Mucosa of stomach (tissue), 1 donor: ENCODE results near the gene NEK7.
"Not testable (repeated sequence)": the region's sequence is repeated elsewhere in the genome, so short reads cannot be mapped to it uniquely, and the experiment has no call there.

Experiments used
- H3K27me3 ChIP-seq: one replicate; pipeline ENCODE4 v1.7.0; 2013; ENCODE audit warnings: mild to moderate bottlenecking, low read length; ENCODE audit not compliant: control insufficient read depth, insufficient read depth
- H3K36me3 ChIP-seq: one replicate; pipeline ENCODE4 v1.7.0; 2013; ENCODE audit warnings: low read length; ENCODE audit not compliant: control insufficient read depth, insufficient read depth
- H3K4me1 ChIP-seq: one replicate; pipeline ENCODE4 v1.7.0; 2013; ENCODE audit warnings: mild to moderate bottlenecking, low read length; ENCODE audit not compliant: control insufficient read depth, insufficient read depth
- H3K4me3 ChIP-seq: one replicate; pipeline ENCODE4 v1.7.0; 2013; ENCODE audit warnings: low read length
- H3K9ac ChIP-seq: one replicate; pipeline ENCODE4 v1.7.0; 2013; ENCODE audit warnings: mild to moderate bottlenecking, low read length, moderate library complexity
- H3K9me3 ChIP-seq: one replicate; pipeline ENCODE4 v1.7.0; 2013; ENCODE audit warnings: mild to moderate bottlenecking, low read length, moderate library complexity; ENCODE audit not compliant: control insufficient read depth
- donor health status: Pancreatic carcinoma.

The NEK7 gene

DNA sequence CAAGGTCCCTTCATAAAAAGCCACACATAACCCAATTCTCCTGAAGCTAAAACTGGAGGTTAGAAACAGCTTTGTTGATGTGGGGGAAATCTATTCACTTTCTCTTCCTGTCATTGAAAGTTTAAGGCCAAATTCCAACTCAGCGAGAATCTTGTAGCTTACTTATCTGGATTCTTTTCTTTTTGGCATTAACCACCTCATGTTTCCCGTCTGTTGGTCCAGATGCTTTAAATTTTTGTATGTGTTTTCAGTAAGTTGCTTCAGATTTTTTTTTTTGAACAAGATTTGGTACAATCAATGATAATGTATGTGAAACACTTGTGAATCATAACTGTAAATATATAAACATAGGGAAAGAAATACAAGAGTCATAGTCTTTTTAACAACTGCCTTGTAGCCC, 33.7 kb upstream of the NEK7 start:
- H3K9me3 ChIP-seq: no peaks in the 10 kb centered on the region
- H3K27me3 ChIP-seq: no peaks in the 10 kb centered on the region
- no peaks in the 10 kb centered on the region for H3K36me3 ChIP-seq
- no peak overlapping the region for H3K9ac ChIP-seq
- no peak overlapping the region for H3K4me3 ChIP-seq
- H3K4me1 ChIP-seq: no peaks in the 10 kb centered on the region

DNA sequence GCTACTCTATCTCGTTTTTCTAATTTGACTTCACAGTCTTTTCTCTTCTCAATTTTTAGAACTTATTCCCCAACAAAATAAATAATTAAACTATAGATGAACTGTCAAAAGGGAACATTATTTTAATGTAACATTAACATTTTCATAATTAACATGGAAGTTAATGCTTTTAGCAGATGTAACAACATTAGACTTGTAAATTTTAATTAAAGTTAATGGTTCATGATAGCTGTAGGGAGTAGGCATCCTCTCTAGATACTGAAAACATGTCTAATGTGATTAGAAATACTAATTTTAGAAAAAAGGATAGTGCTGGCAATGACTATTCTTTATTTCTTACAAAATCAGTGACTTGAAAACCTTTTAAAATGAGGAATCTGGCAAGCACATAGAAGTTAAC, 32.1 kb upstream of the NEK7 start:
- Histone ChIP-seq H3K4me1 (no peaks in the 10 kb centered on the region), H3K4me3 (no peak overlapping the region), H3K9ac (no peak overlapping the region), H3K9me3 (no peaks in the 10 kb centered on the region), H3K27me3 (no peaks in the 10 kb centered on the region), H3K36me3 (no peaks in the 10 kb centered on the region)

DNA sequence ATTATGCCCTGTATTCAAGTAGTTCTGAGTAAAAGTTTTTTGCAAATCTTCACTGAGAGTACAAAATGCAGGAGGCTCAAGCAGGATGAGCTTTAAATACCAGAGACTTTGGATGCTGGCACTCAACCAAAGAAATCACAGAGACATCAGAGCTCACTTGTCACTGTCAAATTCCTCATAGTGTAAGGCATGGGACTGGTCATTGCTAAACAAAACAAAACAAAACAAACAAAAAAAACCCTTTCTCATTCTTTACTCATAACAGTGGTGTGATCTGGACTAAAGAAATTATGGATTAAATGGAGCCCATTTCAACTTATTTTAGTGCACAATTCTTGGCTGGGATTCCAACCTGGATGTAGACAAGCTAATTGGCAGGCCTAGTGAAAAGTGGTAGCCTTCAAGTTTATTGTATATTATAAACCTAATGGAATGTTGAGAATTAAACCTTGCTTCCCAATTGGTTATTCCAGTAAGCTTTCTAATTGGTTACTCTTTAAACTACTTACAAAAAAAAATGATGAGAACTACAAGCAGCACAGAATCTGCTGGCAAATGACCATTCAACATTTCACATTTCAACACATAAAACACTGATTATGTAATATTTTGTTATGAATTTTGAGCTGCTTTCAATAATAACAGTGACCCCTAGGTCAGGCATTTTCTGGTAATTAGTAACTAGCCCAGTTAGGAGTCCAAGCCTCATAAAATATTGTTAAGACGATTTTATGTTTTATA, 30.6 kb upstream of the NEK7 start:
- H3K9ac ChIP-seq: no peak overlapping the region
- no peak overlapping the region for H3K4me3 ChIP-seq

DNA sequence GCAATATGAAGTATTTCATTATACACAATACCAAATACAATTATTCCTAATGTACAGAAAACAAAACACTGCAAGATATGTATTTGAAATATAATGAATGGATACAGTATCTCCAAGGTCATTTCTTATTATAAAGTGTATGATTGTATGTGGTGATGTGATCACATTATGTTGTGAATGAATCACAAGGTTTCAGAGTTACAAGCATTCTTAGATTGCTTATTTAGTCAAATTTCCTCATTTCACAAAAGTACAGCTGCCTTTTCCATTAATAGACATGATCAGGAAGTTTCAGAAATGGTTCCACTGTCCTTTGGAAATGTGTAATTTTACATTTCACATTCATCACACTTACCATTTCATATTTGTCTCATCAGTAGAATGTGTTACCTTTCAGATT, 28.3 kb upstream of the NEK7 start:
- H3K4me3 ChIP-seq: no peak overlapping the region
- no peak overlapping the region for H3K9ac ChIP-seq
- H3K4me1 ChIP-seq: no peaks in the 10 kb centered on the region
- H3K27me3 ChIP-seq: no peaks in the 10 kb centered on the region
- H3K36me3 ChIP-seq: no peaks in the 10 kb centered on the region
- H3K9me3 ChIP-seq: no peaks in the 10 kb centered on the region

More for the DNA sequence above, 30.6 kb upstream of the NEK7 start:
- Histone ChIP-seq H3K27me3 (no peaks in the 10 kb centered on the region), H3K36me3 (no peaks in the 10 kb centered on the region), H3K4me1 (no peaks in the 10 kb centered on the region), H3K9me3 (no peaks in the 10 kb centered on the region)

DNA sequence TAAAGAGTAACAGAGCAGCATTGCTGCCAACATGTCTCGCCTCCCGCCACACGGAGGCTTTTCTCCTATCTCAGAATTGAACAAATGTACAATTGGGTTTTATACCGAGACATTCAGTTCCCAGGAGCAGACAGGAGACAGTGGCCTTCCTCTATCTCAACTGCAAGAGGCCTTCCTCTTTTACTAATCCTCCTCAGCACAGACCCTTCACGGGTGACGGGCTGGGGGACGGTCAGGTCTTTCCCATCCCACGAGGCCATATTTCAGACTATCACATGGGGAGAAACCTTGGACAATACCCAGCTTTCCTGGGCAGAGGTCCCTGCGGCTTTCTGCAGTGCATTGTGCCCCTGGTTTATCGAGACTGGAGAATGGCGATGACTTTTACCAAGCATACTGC, 26.7 kb upstream of the NEK7 start:
- H3K4me1 ChIP-seq, H3K36me3 ChIP-seq, H3K9me3 ChIP-seq, H3K27me3 ChIP-seq, H3K9ac ChIP-seq, H3K4me3 ChIP-seq: not testable (repeated sequence)

DNA sequence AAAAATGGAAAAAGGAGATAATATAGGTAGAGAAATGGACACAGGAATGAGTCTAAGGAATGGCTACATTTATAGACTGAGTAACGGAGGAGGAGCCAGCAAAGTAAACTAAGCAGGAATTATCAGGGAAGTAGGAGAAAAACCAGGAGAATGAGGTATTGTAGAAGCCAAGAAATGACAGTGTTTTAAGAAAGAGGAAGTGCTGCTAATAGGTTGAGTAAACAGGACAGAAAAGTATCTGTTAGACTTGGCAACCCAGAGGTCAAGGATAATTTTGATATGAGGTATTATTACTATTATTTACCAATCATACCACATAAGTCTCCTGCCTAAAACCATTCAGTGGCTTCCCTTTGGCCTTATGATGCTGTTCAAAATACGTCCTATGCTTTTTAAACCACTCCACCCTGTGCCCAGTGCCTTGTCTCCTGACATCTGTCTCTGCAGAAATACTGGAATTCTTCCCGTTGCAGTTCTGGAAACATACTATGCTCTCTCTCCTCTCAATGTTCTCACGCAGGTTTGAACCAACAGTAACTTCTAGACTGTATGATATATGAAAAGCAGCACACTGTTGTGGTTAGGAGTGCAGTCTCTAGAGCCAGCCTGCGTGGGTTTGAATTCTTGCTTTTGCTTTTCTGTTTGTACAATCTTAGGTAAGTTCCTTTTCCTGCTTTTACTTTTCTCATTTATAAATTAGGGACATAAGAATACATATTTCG, 24.6 kb upstream of the NEK7 start:
- H3K27me3 ChIP-seq: no peaks in the 10 kb centered on the region
- no peak overlapping the region for H3K9ac ChIP-seq
- H3K9me3 ChIP-seq: no peaks in the 10 kb centered on the region
- H3K4me3 ChIP-seq: no peak overlapping the region
- H3K36me3 ChIP-seq: no peaks in the 10 kb centered on the region
- no peaks in the 10 kb centered on the region for H3K4me1 ChIP-seq

DNA sequence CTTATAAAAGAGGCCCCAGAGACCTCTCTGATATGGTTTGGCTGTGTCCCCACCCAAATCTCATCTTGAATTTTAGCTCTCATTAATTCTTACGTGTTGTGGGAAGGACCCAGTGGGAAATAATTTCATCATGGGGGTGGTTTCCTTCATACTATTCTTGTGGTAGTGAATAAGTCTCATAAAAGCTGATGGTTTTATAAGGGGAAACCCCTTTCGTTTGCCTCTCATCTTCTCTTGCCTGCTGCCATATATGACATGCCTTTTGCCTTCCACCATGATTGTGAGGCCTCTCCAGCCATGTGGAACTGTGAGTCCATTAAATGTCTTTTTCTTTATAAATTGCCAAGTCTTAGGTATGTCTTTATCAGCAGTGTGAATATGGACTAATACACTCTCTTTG, 22.5 kb upstream of the NEK7 start:
- Histone ChIP-seq H3K27me3 (no peaks in the 10 kb centered on the region), H3K4me1 (no peaks in the 10 kb centered on the region), H3K4me3 (no peak overlapping the region), H3K9ac (no peak overlapping the region), H3K36me3 (no peaks in the 10 kb centered on the region), H3K9me3 (no peaks in the 10 kb centered on the region)

DNA sequence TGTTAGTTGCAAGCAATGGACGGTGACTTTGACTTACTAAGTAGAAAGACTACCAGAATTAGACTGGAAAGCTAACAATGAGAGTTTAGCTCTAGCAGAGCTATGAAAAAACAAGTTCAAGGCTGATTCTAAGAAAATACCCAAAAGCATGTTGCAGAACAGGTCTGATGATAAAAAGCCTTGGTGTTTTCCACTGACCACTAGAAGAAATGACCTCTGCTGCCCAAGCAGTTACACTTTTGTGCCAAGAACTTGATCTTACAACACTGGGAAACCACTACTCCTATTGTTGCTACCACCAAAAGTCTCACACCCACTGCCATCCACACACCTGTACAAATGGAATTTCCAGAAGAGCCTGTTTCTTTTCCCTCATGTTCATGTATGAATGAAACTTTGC, 21.4 kb upstream of the NEK7 start:
- H3K36me3 ChIP-seq: no peaks in the 10 kb centered on the region
- no peaks in the 10 kb centered on the region for H3K9me3 ChIP-seq

DNA sequence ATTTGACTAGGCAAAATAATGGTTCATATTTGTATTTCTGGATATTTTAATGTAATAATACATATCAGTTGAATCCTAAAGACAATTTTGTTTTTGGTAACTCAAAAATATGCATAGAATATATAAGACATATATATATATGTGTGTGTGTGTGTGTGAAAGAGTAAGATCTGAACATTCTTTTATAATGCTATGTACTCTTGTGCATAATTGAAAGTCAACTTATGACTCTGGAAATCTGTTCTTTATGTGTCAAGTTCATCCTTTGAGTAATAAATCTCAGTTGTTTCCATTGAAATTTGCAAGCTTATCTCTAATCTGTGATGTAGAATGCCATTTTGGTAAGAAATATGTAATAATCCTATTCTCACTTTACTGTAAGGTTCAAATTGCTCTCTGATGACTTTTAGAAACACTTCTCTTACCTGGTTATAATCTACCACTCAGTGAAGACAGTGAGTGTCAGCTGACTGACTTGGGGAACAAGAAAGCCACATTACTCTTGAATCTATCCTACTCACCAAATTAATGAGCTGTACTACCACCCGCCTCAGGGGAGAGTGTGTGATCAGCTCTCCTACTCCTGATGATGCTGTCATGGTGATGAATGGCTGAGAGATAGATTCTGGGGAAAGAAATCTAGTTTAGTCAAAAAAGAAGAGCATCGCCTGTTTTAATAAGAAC, 15.0 kb upstream of the NEK7 start:
- Histone ChIP-seq H3K36me3 (no peaks in the 10 kb centered on the region), H3K4me3 (no peak overlapping the region), H3K4me1 (no peaks in the 10 kb centered on the region), H3K9me3 (no peaks in the 10 kb centered on the region), H3K9ac (no peak overlapping the region), H3K27me3 (no peaks in the 10 kb centered on the region)

More for the DNA sequence above, 21.4 kb upstream of the NEK7 start:
- Histone ChIP-seq H3K4me1 (no peaks in the 10 kb centered on the region), H3K4me3 (no peak overlapping the region), H3K27me3 (no peaks in the 10 kb centered on the region), H3K9ac (no peak overlapping the region)

DNA sequence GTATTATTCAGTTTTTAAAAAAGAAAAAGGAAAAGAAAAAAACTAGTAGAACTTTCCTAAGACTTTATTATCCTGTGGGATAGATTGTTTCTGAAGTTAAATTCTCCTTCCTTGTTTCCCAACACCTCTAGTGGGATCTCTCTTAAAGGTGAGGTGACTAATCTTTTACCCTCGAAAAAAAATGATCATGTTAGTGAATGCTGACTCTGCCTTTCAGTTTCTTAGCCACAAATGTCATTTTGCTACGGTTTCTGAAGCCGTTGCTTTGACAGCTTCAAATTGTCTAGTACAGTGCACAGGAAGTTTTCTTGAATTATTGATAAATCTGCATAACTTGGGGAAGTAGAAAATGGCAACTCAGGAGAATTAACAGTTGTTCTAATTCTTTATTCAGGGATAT, 13.0 kb upstream of the NEK7 start:
- no peaks in the 10 kb centered on the region for H3K27me3 ChIP-seq
- no peaks in the 10 kb centered on the region for H3K9me3 ChIP-seq
- no peak overlapping the region for H3K4me3 ChIP-seq
- no peaks in the 10 kb centered on the region for H3K36me3 ChIP-seq
- H3K4me1 ChIP-seq: no peaks in the 10 kb centered on the region
- H3K9ac ChIP-seq: no peak overlapping the region

DNA sequence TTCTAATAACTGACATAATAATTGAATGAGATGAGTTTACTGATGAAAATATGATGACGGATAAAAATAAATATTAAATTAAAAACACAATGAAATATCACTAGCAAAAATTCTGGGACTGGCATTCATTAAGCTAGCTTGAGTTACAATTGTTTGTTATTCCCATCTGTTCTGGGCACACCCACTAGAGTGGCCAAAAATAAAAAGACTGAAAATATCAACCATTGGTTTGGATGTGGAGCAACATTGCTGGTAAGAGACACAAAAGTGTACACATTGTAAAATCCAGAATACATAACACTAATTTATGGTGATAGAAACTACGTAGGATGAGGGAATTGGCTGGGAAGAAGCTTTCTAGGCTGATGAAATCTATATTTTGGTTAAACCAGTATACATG, 9.6 kb upstream of the NEK7 start:
- Histone ChIP-seq H3K27me3 (no peaks in the 10 kb centered on the region), H3K36me3 (no peaks in the 10 kb centered on the region), H3K4me3 (no peak overlapping the region), H3K9me3 (no peaks in the 10 kb centered on the region), H3K4me1 (no peaks in the 10 kb centered on the region), H3K9ac (no peak overlapping the region)

DNA sequence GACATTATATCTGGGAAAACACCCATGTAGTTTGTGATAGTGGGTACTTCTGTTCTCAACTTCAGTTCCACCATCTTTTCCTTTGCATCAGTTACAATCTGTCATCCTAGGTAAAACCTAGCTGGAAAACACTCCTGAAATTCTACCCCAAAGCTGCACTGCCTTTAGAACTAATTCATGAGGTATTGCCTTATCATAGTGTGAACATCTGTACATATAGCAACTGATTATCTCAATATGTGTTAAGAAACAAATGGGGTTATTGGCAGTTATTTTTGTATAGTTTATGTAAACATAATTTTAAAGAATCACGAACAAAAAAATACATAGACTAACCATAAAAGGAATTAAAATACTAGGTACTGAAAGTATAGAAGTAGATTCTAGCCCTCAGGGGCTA, 6.4 kb upstream of the NEK7 start:
- H3K4me1 ChIP-seq: no peaks in the 10 kb centered on the region

More for the DNA sequence above, 6.4 kb upstream of the NEK7 start:
- no peaks in the 10 kb centered on the region for H3K9me3 ChIP-seq
- no peak overlapping the region for H3K9ac ChIP-seq
- no peaks in the 10 kb centered on the region for H3K27me3 ChIP-seq
- no peaks in the 10 kb centered on the region for H3K36me3 ChIP-seq
- H3K4me3 ChIP-seq: no peak overlapping the region
